GM12878 (cell line): ENCODE data around the gene OVOL3. TPM values are rescaled to one million over a fixed set of nuclear protein-coding genes. Genes with fewer than 3 reads are reported as not detected.

Experiments
- ATAC-seq: fragments of 200-7000 bp; cut with Tn5 transposase; 3 replicates; pipeline ENCODE4 v1.9.1; 2020; ENCODE audit warnings: mild to moderate bottlenecking, moderate library complexity
- BruUV-seq: library from RNA; stranded (reverse); fragments of 400-500 nt; replicated peaks from 2 replicates; lab custom pipeline; 2021; lab: Mats Ljungman, UMichigan
- CTCF ChIA-PET: fragments of 300-600 bp; sonication (Branson Sonifier 250); formaldehyde crosslinking; extraction: SDS; loops from one replicate; lab custom pipeline; 2021; ENCODE audit warnings: inconsistent platforms; lab: Yijun Ruan, JAX
- POLR2A ChIA-PET: fragments of 350-600 bp; formaldehyde crosslinking; extraction: SDS; loops from one replicate; lab custom pipeline; 2021; ENCODE audit warnings: inconsistent platforms; lab: Charles Lee
- RAD21 ChIA-PET: fragments of 300-600 bp; sonication (Branson Sonifier 250); formaldehyde crosslinking; loops from one replicate; lab custom pipeline; 2023; ENCODE audit warnings: antibody characterized with exemption; ENCODE audit not compliant: unreplicated experiment; lab: Charles Lee
- SMC1A ChIA-PET: fragments of 300-600 bp; sonication (Branson Sonifier 250); formaldehyde crosslinking; loops from one replicate; lab custom pipeline; 2023; ENCODE audit not compliant: unreplicated experiment, uncharacterized antibody; lab: Charles Lee
- DNase-seq: peaks from one replicate; pipeline ENCODE4 v3.0.0-alpha.2; 2011; ENCODE audit warnings: low read depth, low spot score
- FAIRE-seq: peaks from 3 replicates; lab custom pipeline; 2011; peaks lifted over from hg19 to GRCh38; lab: Jason Lieb, UNC
- H2AFZ ChIP-seq: 2 replicates; pipeline ENCODE4 v1.6.0; 2011; ENCODE audit warnings: low read depth, low read length, control low read depth; ENCODE audit not compliant: control insufficient read depth
- H3K27ac ChIP-seq: 2 replicates; pipeline ENCODE4 v1.5.1; 2011; ENCODE audit warnings: control low read depth; ENCODE audit not compliant: control insufficient read depth, insufficient read depth
- H3K27me3 ChIP-seq, 2 experiments: replicated peaks in 1 of 2; 2 replicates each; pipeline versions ENCODE4 v1.6.0 to v1.6.1; 2011; ENCODE audit warnings: low read length in 1 of 2; ENCODE audit not compliant: control insufficient read depth in 2 of 2, insufficient read depth in 2 of 2
- H3K36me3 ChIP-seq, 2 experiments: 2 replicates each; pipeline ENCODE4 v1.5.1; 2011; ENCODE audit warnings: low read length in 1 of 2; ENCODE audit not compliant: control insufficient read depth in 2 of 2, insufficient read depth in 2 of 2
- H3K4me1 ChIP-seq: 2 replicates; pipeline ENCODE4 v1.6.1; 2011; ENCODE audit warnings: mild to moderate bottlenecking, low read length, moderate library complexity, mixed read lengths; ENCODE audit not compliant: control insufficient read depth, insufficient read depth
- H3K4me2 ChIP-seq: 2 replicates; pipeline ENCODE4 v1.6.0; 2011; ENCODE audit warnings: control low read depth; ENCODE audit not compliant: control insufficient read depth, insufficient read depth
- H3K4me3 ChIP-seq: fragments of 200-600 bp; sonication (generic); 2 replicates; pipeline ENCODE4 v1.5.1; 2016
- H3K79me2 ChIP-seq: 2 replicates; pipeline ENCODE4 v1.6.0; 2011; ENCODE audit warnings: low read length; ENCODE audit not compliant: control insufficient read depth, insufficient read depth
- H3K9ac ChIP-seq: 2 replicates; pipeline ENCODE4 v1.8.0; 2011; ENCODE audit warnings: low read length, control low read depth, mixed read lengths; ENCODE audit not compliant: control insufficient read depth, insufficient read depth
- H3K9me3 ChIP-seq: replicated peaks from 3 replicates; pipeline ENCODE4 v1.5.1; 2011; ENCODE audit warnings: mild to moderate bottlenecking, low read length; ENCODE audit not compliant: control insufficient read depth, insufficient read depth
- H4K20me1 ChIP-seq: 2 replicates; pipeline ENCODE4 v1.6.0; 2011; ENCODE audit not compliant: control insufficient read depth, insufficient read depth
- ELK1 ChIP-seq: IDR thresholded peaks from 2 replicates; pipeline ENCODE4 v1.6.1; 2012; ENCODE audit warnings: low read depth, low read length, improper control_type of control experiment
- MLLT1 ChIP-seq: fragments of 450-650 bp; IDR thresholded peaks from 2 replicates; pipeline ENCODE4 v1.6.1; 2016; ENCODE audit warnings: mild to moderate bottlenecking
- POLR2A ChIP-seq: IDR thresholded peaks from 2 replicates; pipeline ENCODE4 v1.6.1; 2011; ENCODE audit warnings: low read depth, mild to moderate bottlenecking, low read length
- WGBS: methylation state at CpG from one replicate; pipeline ENCODE4 v1.1.6; 2016; ENCODE audit warnings: low lambda C conversion rate; ENCODE audit not compliant: insufficient replicate concordance, insufficient coverage; ENCODE audit errors: missing lambda C conversion rate; 5-methylcytosine and 5-hydroxymethylcytosine counted together
- in situ Hi-C: fragments of 300-500 bp; cut with MboI; formaldehyde crosslinking; loops from 9 replicates; pipeline ENCODE4 v1.14.3; 2018; ENCODE audit warnings: mixed read lengths
- intact Hi-C: fragments of 100-400 bp; cut with micrococcal nuclease; formaldehyde crosslinking; loops from one replicate; pipeline ENCODE4 v1.14.2; 2022; ENCODE audit not compliant: unreplicated experiment
- polyA plus RNA-seq, 11 experiments: library from polyadenylated mRNA; depleted of rRNA in 4 of 11; unstranded in 6 of 11; stranded (reverse) in 5 of 11; fragments of >200 nt; fragmentation: Nextera tagmentation in 4 of 11; fragmentation: Illumina TruSeq in 1 of 11; extraction: Ambion mirVana in 4 of 11; extraction: Trizol in 1 of 11; gene quantifications; 1 replicate in 1 of 11; 2 replicates in 10 of 11; pipeline versions ENCODE4 v1.2.1 to v1.2.3, GENCODE V29; 2011 to 2016; ENCODE audit warnings: inconsistent platforms in 2 of 11, missing spikeins in 2 of 11, low read depth in 1 of 11
- total RNA-seq, 4 experiments: library from RNA; depleted of rRNA in 3 of 4; stranded (reverse); fragments of >200 nt in 3 of 4; fragmentation: Illumina TruSeq in 1 of 4; extraction: Trizol in 1 of 4; gene quantifications; 2 replicates each; pipeline versions ENCODE4 v1.2.1 to v1.2.3, GENCODE V29; 2013 to 2021
- TF ChIP-seq, protein P1 (sequence below): fragments of 450-650 bp; formaldehyde crosslinking; IDR thresholded peaks from 2 replicates; pipeline ENCODE4 v1.5.0; 2022; ENCODE audit warnings: mild to moderate bottlenecking, missing genetic modification characterization
- TF ChIP-seq, protein P2 (sequence below): fragments of 450-650 bp; IDR thresholded peaks from 2 replicates; pipeline ENCODE4 v1.6.1; 2017; ENCODE audit warnings: low read depth, mild to moderate bottlenecking, moderate library complexity

OVOL3 gene
- total and polyA plus RNA-seq, 10 of the 15 experiments (the other 5 are each of a cell fraction or from before 2014, with no cell fraction given), result 0.43 TPM; not detected in 9

DNA sequence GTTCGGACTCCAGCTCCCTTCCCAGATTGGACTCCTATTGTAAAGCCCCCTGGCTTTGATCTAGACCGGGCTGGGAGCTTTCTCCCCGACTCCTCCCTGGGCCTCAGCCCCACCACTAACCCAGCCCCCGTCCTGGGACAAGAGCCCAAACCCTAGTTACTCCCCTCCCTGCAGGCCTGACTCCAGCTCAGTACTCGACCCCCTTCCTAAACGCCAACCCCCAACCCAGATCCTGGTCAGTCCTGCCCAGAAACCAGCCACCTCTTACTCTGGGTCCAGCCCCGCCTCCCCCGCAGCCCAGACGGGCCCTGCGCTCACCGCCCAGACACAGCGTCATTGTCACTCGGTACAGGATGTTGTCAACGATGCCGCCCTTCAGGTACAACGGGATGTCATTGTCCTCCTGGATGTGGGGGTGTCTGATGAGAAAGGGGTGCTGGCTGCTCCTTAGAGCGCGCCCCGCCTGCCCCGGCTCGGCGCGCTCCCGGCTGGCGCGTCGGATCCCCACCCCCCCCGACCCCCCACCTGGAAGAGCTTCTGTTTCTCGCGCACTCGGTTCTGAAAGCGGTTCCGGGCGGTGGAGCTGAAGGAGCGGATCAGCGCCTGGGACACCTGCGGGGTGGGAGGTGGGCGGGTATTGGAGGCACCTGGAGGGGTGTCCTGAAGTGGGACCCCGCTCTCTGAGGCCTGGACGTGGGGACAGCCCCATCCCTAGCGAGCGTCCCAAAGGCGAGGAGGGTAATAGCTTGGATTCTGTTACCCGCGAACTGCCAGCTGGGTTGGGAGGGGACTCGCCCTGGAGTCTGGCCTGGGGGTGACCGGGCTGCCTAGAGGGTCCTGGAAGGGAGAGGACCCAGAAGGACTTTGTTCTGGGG lies 40.4 kb downstream of the OVOL3 start:
- no TSS peak for BruUV-seq
- Histone ChIP-seq H3K9me3 (no peaks in the 10 kb centered on the region), H2AFZ (no peak overlapping the region), H3K79me2 (no peaks in the 10 kb centered on the region), H3K9ac (no peak overlapping the region), H3K27me3 (no peaks in the 10 kb centered on the region), H4K20me1 (no peaks in the 10 kb centered on the region), H3K27ac (no peak overlapping the region), H3K4me1 (no peaks in the 10 kb centered on the region), H3K4me2 (no peak overlapping the region), H3K4me3 (no peak overlapping the region), H3K36me3 (peaks cover 4 to 13% of the 10 kb centered on the region in 2 experiments)
- POLR2A ChIA-PET, result no interaction called here
- intact Hi-C loops, result no loop called here
- 94% methylated on average over 43 of the region's 47 CpGs for WGBS
- ATAC-seq (no peak), DNase-seq (no peak), FAIRE-seq (no peak)
- TF ChIP-seq, protein P1, sequence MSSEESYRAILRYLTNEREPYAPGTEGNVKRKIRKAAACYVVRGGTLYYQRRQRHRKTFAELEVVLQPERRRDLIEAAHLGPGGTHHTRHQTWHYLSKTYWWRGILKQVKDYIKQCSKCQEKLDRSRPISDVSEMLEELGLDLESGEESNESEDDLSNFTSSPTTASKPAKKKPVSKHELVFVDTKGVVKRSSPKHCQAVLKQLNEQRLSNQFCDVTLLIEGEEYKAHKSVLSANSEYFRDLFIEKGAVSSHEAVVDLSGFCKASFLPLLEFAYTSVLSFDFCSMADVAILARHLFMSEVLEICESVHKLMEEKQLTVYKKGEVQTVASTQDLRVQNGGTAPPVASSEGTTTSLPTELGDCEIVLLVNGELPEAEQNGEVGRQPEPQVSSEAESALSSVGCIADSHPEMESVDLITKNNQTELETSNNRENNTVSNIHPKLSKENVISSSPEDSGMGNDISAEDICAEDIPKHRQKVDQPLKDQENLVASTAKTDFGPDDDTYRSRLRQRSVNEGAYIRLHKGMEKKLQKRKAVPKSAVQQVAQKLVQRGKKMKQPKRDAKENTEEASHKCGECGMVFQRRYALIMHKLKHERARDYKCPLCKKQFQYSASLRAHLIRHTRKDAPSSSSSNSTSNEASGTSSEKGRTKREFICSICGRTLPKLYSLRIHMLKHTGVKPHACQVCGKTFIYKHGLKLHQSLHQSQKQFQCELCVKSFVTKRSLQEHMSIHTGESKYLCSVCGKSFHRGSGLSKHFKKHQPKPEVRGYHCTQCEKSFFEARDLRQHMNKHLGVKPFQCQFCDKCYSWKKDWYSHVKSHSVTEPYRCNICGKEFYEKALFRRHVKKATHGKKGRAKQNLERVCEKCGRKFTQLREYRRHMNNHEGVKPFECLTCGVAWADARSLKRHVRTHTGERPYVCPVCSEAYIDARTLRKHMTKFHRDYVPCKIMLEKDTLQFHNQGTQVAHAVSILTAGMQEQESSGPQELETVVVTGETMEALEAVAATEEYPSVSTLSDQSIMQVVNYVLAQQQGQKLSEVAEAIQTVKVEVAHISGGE (CRISPR knock-in tag), result no peak
- TF ChIP-seq POLR2A, result peak; percentile 51; the same call in 1 of the 2 replicates
- in situ Hi-C loops, result no loop called here
- RAD21 ChIA-PET, result interaction anchor here (0.7 kb wide), 1 partner anchor 23 kb away, joined by 3 read pairs; no protein-coding TSS in a partner anchor
- CTCF ChIA-PET, result no interaction called here
- SMC1A ChIA-PET, result no interaction called here

- ATAC-seq (no peak), FAIRE-seq (no peak), DNase-seq (no peak)
- Histone ChIP-seq H3K9ac (no peak overlapping the region), H3K9me3 (no peaks in the 10 kb centered on the region), H3K27me3 (no peaks in the 10 kb centered on the region), H3K4me1 (no peaks in the 10 kb centered on the region), H3K4me3 (no peak overlapping the region), H4K20me1 (no peaks in the 10 kb centered on the region), H3K4me2 (no peak overlapping the region), H3K36me3 (peaks cover 2 to 12% of the 10 kb centered on the region in 2 experiments; a peak in 3 of 4 replicates), H3K27ac (no peak overlapping the region), H3K79me2 (no peaks in the 10 kb centered on the region), H2AFZ (no peak overlapping the region)
- ChIA-PET SMC1A (no interaction called here), RAD21 (no interaction called here), CTCF (no interaction called here), POLR2A (no interaction called here)
- intact Hi-C loops, result no loop called here
- in situ Hi-C loops, result no loop called here
- WGBS, result 100% methylated on average over 10 of the region's 16 CpGs
- no TSS peak for BruUV-seq
- no peak for TF ChIP-seq MLLT1
- TF ChIP-seq, protein P2, sequence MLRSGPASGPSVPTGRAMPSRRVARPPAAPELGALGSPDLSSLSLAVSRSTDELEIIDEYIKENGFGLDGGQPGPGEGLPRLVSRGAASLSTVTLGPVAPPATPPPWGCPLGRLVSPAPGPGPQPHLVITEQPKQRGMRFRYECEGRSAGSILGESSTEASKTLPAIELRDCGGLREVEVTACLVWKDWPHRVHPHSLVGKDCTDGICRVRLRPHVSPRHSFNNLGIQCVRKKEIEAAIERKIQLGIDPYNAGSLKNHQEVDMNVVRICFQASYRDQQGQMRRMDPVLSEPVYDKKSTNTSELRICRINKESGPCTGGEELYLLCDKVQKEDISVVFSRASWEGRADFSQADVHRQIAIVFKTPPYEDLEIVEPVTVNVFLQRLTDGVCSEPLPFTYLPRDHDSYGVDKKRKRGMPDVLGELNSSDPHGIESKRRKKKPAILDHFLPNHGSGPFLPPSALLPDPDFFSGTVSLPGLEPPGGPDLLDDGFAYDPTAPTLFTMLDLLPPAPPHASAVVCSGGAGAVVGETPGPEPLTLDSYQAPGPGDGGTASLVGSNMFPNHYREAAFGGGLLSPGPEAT, result no peak
- TF ChIP-seq ELK1, result no peak
Measured at GRCh38 chr19:36152019-36152351, 41.0 kb downstream of the OVOL3 start.
